Heart left ventricle (tissue), 16 donors: ENCODE measurements around the gene TM4SF20. TPM values are rescaled to one million over a fixed set of nuclear protein-coding genes. Genes with fewer than 3 reads are reported as not detected.

ENCODE experiments used
- ATAC-seq, 4 donors: fragments of 200-7000 bp; cut with Tn5 transposase; one replicate each; pipeline ENCODE4 v1.9.1; 2020 to 2022; ENCODE audit warnings: moderate library complexity in 4 of 4, mild to moderate bottlenecking in 3 of 4, moderate number of reproducible peaks in 1 of 4
- DNase-seq, 5 donors: peaks; one replicate each; pipeline ENCODE4 v3.0.0-alpha.2; 2020
- H3K27ac ChIP-seq, 12 donors: fragments of 200-600 bp; sonication (generic) in 4 of 12; one replicate each; pipeline versions ENCODE4 v1.5.0 to v1.8.0; 2016 to 2022; ENCODE audit warnings: mild to moderate bottlenecking in 2 of 12
- H3K27me3 ChIP-seq, 9 donors: fragments of 200-600 bp; sonication (generic) in 2 of 9; one replicate each; pipeline versions ENCODE4 v1.5.1 to v1.8.0; 2016 to 2022; ENCODE audit warnings: mild to moderate bottlenecking in 3 of 9
- H3K36me3 ChIP-seq, 9 donors: fragments of 200-600 bp; sonication (generic) in 2 of 9; one replicate each; pipeline versions ENCODE4 v1.5.0 to v1.8.0; 2018 to 2022; ENCODE audit warnings: mild to moderate bottlenecking in 2 of 9
- H3K4me1 ChIP-seq, 12 donors: fragments of 200-600 bp; sonication (generic) in 4 of 12; one replicate each; pipeline versions ENCODE4 v1.5.0 to v1.8.0; 2016 to 2022; ENCODE audit warnings: mild to moderate bottlenecking in 3 of 12
- H3K4me3 ChIP-seq, 12 donors: fragments of 200-600 bp; sonication (generic) in 4 of 12; one replicate each; pipeline versions ENCODE4 v1.5.0 to v1.8.0; 2017 to 2022; ENCODE audit warnings: mild to moderate bottlenecking in 9 of 12, moderate library complexity in 4 of 12
- H3K9me3 ChIP-seq, 12 donors: fragments of 200-600 bp; sonication (generic) in 4 of 12; one replicate each; pipeline versions ENCODE4 v1.5.0 to v1.8.0; 2016 to 2022; ENCODE audit warnings: mild to moderate bottlenecking in 1 of 12
- CTCF ChIP-seq, 12 donors: fragments of 200-600 bp; sonication (generic) in 4 of 12; IDR thresholded peaks; one replicate each; pipeline versions ENCODE4 v1.5.0 to v1.8.0; 2018 to 2022; ENCODE audit warnings: antibody characterized with exemption in 12 of 12, mild to moderate bottlenecking in 5 of 12
- POLR2A ChIP-seq, 2 donors: fragments of 450-650 bp; IDR thresholded peaks; one replicate each; pipeline ENCODE4 v1.6.1; 2017; ENCODE audit warnings: antibody characterized with exemption in 2 of 2, mild to moderate bottlenecking in 2 of 2, moderate library complexity in 2 of 2
- WGBS, 4 donors: extraction: QIAGEN DNeasy Blood & Tissue Kit in 2 of 4; methylation state at CpG; one replicate each; pipeline versions ENCODE4 v1.1.5 to v1.1.7; 2013 to 2018; 5-methylcytosine and 5-hydroxymethylcytosine counted together
- intact Hi-C, 10 donors: fragments of 100-400 bp; cut with DNase I; formaldehyde crosslinking; loops; one replicate each; pipeline versions ENCODE4 v1.11.1 to v1.14.2; 2022
- polyA plus RNA-seq, 2 donors: library from polyadenylated mRNA; stranded (reverse); fragments of 200-250 nt; gene quantifications; one replicate each; pipeline ENCODE4 v1.2.3, GENCODE V29; 2013
- total RNA-seq, 9 donors: library from RNA; depleted of rRNA in 2 of 9; stranded (reverse); fragments of >200 nt in 2 of 9; fragmentation: NEBNext Ultra II Directional in 3 of 9; extraction: Animal tissue kit (Norgen Biotek cat#: 25700) in 3 of 9; gene quantifications; one replicate each; pipeline versions ENCODE4 v1.1.0 to v1.2.4, GENCODE V29; 2016 to 2023
- donor health status: ischemic (EF 13 %, LVEDD 7.1; RV severe dilation, severe dysfunction).
- donor health status: healthy with polysubstance abuse.
- donor health status: DM: no; HTN: yes; CAD: no.
- donor health status: DM: no; HTN: no; CAD: no.
- donor health status: ischemic (EF 25% LVEDD 6.9; RV normal size, moderate dysfunction).
- donor health status: ischemic (EF 25% LVEDD 5.7; RV mildly dilated, moderate dysfunction).
- donor health status: healthy.
- donor health status: DM: yes; HTN: yes; CAD: no.
- donor health status: ischemic (EF 35%, LVEDD 5.7; RV mildly dilated, moderate dysfunction).
- donor health status: nonischemic (EF 11% LVEDD 7.7; RV severe dilation, severe dysfunction).
- donor health status: DM: yes; HTN: yes; CAD: no.
- donor health status: PGD.
- donor health status: ischemic (EF 29% LVEDD 5.4; RV normal size, mild dysfunction).
- donor health status: nonischemic (EF 23%, LVEDD 6.1; RV moderate dilation, normal function).

TM4SF20 gene
- total and polyA plus RNA-seq, 11 donors: not detected

- Histone ChIP-seq H3K36me3 (peaks cover 0 to 82% (median 63%) of the 10 kb centered on the region in 9 donors), H3K4me3 (no peak overlapping the region), H3K27ac (no peak overlapping the region), H3K4me1 (peaks cover 0 to 11% (median 0%) of the 10 kb centered on the region in 12 donors), H3K27me3 (no peaks in the 10 kb centered on the region), H3K9me3 (no peaks in the 10 kb centered on the region)
- WGBS, 4 donors: 68 to 73% (median 70%) methylated on average over 6 of the region's 6 CpGs
- DNase-seq: no peak
- intact Hi-C loops: no loop called here
- TF ChIP-seq POLR2A (IDR thresholded peaks at IDR 0.05) (no peak), CTCF (IDR thresholded peaks at IDR 0.05) (no peak)
- ATAC-seq: no peak
Observed at GRCh38 chr2:227340106-227340505, 39.0 kb downstream of the TM4SF20 start.

- H3K36me3 ChIP-seq: peaks cover 0 to 85% (median 60%) of the 10 kb centered on the region in 9 donors
- H3K27me3 ChIP-seq: no peaks in the 10 kb centered on the region
Observed at GRCh38 chr2:227339098-227339599, 40.0 kb downstream of the TM4SF20 start.

GRCh38 chr2:227337442-227337841 is 41.7 kb downstream of the TM4SF20 start:
- no peak for TF ChIP-seq CTCF (IDR thresholded peaks at IDR 0.05)
- no peak for TF ChIP-seq POLR2A (IDR thresholded peaks at IDR 0.05)
- ATAC-seq (no peak), DNase-seq (no peak)
- H3K36me3 ChIP-seq: peaks cover 0 to 86% (median 60%) of the 10 kb centered on the region in 9 donors
- no peaks in the 10 kb centered on the region for H3K27me3 ChIP-seq
- H3K4me1 ChIP-seq: peaks cover 0 to 11% (median 0%) of the 10 kb centered on the region in 12 donors
- no peak overlapping the region for H3K4me3 ChIP-seq
- H3K27ac ChIP-seq: no peak overlapping the region
- no peaks in the 10 kb centered on the region for H3K9me3 ChIP-seq
- intact Hi-C loops: no loop called here
- WGBS, 4 donors: 93 to 95% (median 95%) methylated on average over 2 of the region's 2 CpGs

More at GRCh38 chr2:227339098-227339599, 40.0 kb downstream of the TM4SF20 start:
- no peak overlapping the region for H3K4me3 ChIP-seq
- no peak overlapping the region for H3K27ac ChIP-seq
- no peak for TF ChIP-seq POLR2A (IDR thresholded peaks at IDR 0.05)
- TF ChIP-seq CTCF (IDR thresholded peaks at IDR 0.05): no peak
- 91 to 98% (median 95%) methylated on average over 2 of the region's 2 CpGs for WGBS, 4 donors
- H3K4me1 ChIP-seq: peaks cover 0 to 11% (median 0%) of the 10 kb centered on the region in 12 donors
- no peaks in the 10 kb centered on the region for H3K9me3 ChIP-seq
- ATAC-seq: no peak
- intact Hi-C loops: no loop called here
- no peak for DNase-seq

GRCh38 chr2:227335713-227336112 is 43.4 kb downstream of the TM4SF20 start:
- intact Hi-C loops: no loop called here
- Histone ChIP-seq H3K36me3 (peaks cover 0 to 87% (median 71%) of the 10 kb centered on the region in 9 donors), H3K9me3 (no peaks in the 10 kb centered on the region), H3K4me3 (no peak overlapping the region), H3K27me3 (no peaks in the 10 kb centered on the region), H3K4me1 (peaks cover 0 to 11% (median 0%) of the 10 kb centered on the region in 12 donors), H3K27ac (peak overlapping the region in 1 of 12 donors; percentile 19)
- ATAC-seq (no peak), DNase-seq (no peak)
- TF ChIP-seq POLR2A (IDR thresholded peaks at IDR 0.05): no peak
- TF ChIP-seq CTCF (IDR thresholded peaks at IDR 0.05): no peak
- whole genome bisulfite sequencing, 4 donors: 88 to 98% (median 95%) methylated on average over 1 of the region's 1 CpG
